Activated naive CD4-positive, alpha-beta T cell treated with Interleukin-2 at 50 U/mL for 16 hours (primary cell): Measurements from ENCODE around the gene GNG12.

Source experiments
- DNase-seq: peaks from one replicate; pipeline ENCODE4 v3.0.0-alpha.2; 2020

The GNG12 gene

GRCh38 chr1:67812226-67812625 lies 21.0 kb downstream of the GNG12 start:
- DNase-seq, result no peak

- no peak for DNase-seq
Measured at GRCh38 chr1:67811781-67812180, 21.5 kb downstream of the GNG12 start.

- DNase-seq, result no peak
Measured at GRCh38 chr1:67809887-67810286, 23.4 kb downstream of the GNG12 start.

- no peak for DNase-seq
Measured at GRCh38 chr1:67807282-67807681, 26.0 kb downstream of the GNG12 start.

GRCh38 chr1:67804710-67805109 lies 28.6 kb downstream of the GNG12 start:
- no peak for DNase-seq

GRCh38 chr1:67803380-67804279 lies 29.6 kb downstream of the GNG12 start:
- no peak for DNase-seq

GRCh38 chr1:67802565-67802964 lies 30.7 kb downstream of the GNG12 start:
- no peak for DNase-seq

- DNase-seq, result no peak
Measured at GRCh38 chr1:67801903-67802302, 31.4 kb downstream of the GNG12 start.

- no peak for DNase-seq
Measured at GRCh38 chr1:67795179-67795912, 37.9 kb downstream of the GNG12 start.

- DNase-seq, result no peak
Measured at GRCh38 chr1:67793562-67793961, 39.7 kb downstream of the GNG12 start.

- DNase-seq, result no peak
Measured at GRCh38 chr1:67792741-67793458, 40.4 kb downstream of the GNG12 start.

GRCh38 chr1:67792103-67792502 lies 41.2 kb downstream of the GNG12 start:
- no peak for DNase-seq

GRCh38 chr1:67791686-67792085 lies 41.6 kb downstream of the GNG12 start:
- no peak for DNase-seq

GRCh38 chr1:67791261-67791660 lies 42.0 kb downstream of the GNG12 start:
- DNase-seq, result no peak

GRCh38 chr1:67790201-67790692 lies 43.0 kb downstream of the GNG12 start:
- no peak for DNase-seq

- no peak for DNase-seq
Measured at GRCh38 chr1:67789551-67789950, 43.7 kb downstream of the GNG12 start.

GRCh38 chr1:67788904-67789303 lies 44.4 kb downstream of the GNG12 start:
- no peak for DNase-seq

- no peak for DNase-seq
Measured at GRCh38 chr1:67788238-67788790, 45.0 kb downstream of the GNG12 start.

- no peak for DNase-seq
Measured at GRCh38 chr1:67787746-67788145, 45.5 kb downstream of the GNG12 start.

GRCh38 chr1:67785847-67786753 lies 47.2 kb downstream of the GNG12 start:
- DNase-seq, result no peak

- no peak for DNase-seq
Measured at GRCh38 chr1:67784545-67785186, 48.6 kb downstream of the GNG12 start.
